ENCODE results near the gene LCNL1. TPM values are rescaled to one million over a fixed set of nuclear protein-coding genes. Genes with fewer than 3 reads are reported as not detected.

LCNL1 gene
- total RNA-seq, 1 experiment from 2014 or later: 0.82 TPM

GRCh38 chr9:136944212-136944518 is 38.6 kb upstream of the LCNL1 start:
- DNase-seq (ENCODE audit: low read depth, low spot score) (no peak), ATAC-seq (peak; percentile 49)
- no TSS peak for BruUV-seq (replicated peaks)
- in situ Hi-C loops (cut with HindIII; ENCODE audit: low pct_unique_long_range_greater_than_20kb, low sequenced_read_pairs) (no loop called here), intact Hi-C loops (cut with micrococcal nuclease; ENCODE audit: unreplicated experiment) (loop anchor here (10.0 kb wide), 1 partner anchor 91 kb away; the partner anchor contains the start of gene FUT7)
- H3K36me3 ChIP-seq (ENCODE audit: control insufficient read depth, insufficient read depth, low read length): peaks cover 7% of the 10 kb centered on the region; the same call in 1 of the 2 replicates
- no peaks in the 10 kb centered on the region for H3K27me3 ChIP-seq (ENCODE audit: control insufficient read depth, insufficient read depth, low read length)
- POLR2A ChIA-PET: no interaction called here
- CTCF ChIA-PET: no interaction called here
- H3K9me3 ChIP-seq (ENCODE audit: control insufficient read depth, insufficient read depth, low read depth, low read length): no peaks in the 10 kb centered on the region
- H3K27ac ChIP-seq (ENCODE audit: low read length): peak overlapping the region; percentile 75
- TF ChIP-seq SIN3A (IDR thresholded peaks at IDR 0.05; ENCODE audit: borderline replicate concordance, insufficient read depth, low read depth, low read length): no peak
- TF ChIP-seq POLR2AphosphoS5 (IDR thresholded peaks at IDR 0.05; ENCODE audit: low read depth, low read length): no peak
- TF ChIP-seq, protein P1, sequence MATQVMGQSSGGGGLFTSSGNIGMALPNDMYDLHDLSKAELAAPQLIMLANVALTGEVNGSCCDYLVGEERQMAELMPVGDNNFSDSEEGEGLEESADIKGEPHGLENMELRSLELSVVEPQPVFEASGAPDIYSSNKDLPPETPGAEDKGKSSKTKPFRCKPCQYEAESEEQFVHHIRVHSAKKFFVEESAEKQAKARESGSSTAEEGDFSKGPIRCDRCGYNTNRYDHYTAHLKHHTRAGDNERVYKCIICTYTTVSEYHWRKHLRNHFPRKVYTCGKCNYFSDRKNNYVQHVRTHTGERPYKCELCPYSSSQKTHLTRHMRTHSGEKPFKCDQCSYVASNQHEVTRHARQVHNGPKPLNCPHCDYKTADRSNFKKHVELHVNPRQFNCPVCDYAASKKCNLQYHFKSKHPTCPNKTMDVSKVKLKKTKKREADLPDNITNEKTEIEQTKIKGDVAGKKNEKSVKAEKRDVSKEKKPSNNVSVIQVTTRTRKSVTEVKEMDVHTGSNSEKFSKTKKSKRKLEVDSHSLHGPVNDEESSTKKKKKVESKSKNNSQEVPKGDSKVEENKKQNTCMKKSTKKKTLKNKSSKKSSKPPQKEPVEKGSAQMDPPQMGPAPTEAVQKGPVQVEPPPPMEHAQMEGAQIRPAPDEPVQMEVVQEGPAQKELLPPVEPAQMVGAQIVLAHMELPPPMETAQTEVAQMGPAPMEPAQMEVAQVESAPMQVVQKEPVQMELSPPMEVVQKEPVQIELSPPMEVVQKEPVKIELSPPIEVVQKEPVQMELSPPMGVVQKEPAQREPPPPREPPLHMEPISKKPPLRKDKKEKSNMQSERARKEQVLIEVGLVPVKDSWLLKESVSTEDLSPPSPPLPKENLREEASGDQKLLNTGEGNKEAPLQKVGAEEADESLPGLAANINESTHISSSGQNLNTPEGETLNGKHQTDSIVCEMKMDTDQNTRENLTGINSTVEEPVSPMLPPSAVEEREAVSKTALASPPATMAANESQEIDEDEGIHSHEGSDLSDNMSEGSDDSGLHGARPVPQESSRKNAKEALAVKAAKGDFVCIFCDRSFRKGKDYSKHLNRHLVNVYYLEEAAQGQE (IDR thresholded peaks at IDR 0.05; ENCODE audit: insufficient read depth in 1 of 2, low read depth in 2 of 2, low read length in 1 of 2): no peak
- TF ChIP-seq, protein P2, sequence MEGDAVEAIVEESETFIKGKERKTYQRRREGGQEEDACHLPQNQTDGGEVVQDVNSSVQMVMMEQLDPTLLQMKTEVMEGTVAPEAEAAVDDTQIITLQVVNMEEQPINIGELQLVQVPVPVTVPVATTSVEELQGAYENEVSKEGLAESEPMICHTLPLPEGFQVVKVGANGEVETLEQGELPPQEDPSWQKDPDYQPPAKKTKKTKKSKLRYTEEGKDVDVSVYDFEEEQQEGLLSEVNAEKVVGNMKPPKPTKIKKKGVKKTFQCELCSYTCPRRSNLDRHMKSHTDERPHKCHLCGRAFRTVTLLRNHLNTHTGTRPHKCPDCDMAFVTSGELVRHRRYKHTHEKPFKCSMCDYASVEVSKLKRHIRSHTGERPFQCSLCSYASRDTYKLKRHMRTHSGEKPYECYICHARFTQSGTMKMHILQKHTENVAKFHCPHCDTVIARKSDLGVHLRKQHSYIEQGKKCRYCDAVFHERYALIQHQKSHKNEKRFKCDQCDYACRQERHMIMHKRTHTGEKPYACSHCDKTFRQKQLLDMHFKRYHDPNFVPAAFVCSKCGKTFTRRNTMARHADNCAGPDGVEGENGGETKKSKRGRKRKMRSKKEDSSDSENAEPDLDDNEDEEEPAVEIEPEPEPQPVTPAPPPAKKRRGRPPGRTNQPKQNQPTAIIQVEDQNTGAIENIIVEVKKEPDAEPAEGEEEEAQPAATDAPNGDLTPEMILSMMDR (IDR thresholded peaks at IDR 0.05): no peak
- no peak for TF ChIP-seq TCF7L2 (IDR thresholded peaks at IDR 0.05; ENCODE audit: low read depth, low read length)
- peaks cover 27% of the 10 kb centered on the region for H3K4me1 ChIP-seq (ENCODE audit: control insufficient read depth, insufficient read depth, low read length)
- H3K4me3 ChIP-seq (ENCODE audit: low read depth in 2 of 2, low read length in 2 of 2): peak overlapping the region; percentile 64

GRCh38 chr9:136944519-136945332 is 38.1 kb upstream of the LCNL1 start, which contains the start of the genes C8G and FBXW5:
Gene C8G (plus strand): TSS chr9:136945243. CDS start chr9:136945321, 78 bp downstream.
Gene FBXW5 (minus strand): TSS chr9:136944738. CDS start chr9:136944083, 655 bp downstream.
- BruUV-seq (replicated peaks): no TSS peak
- H3K9me3 ChIP-seq (ENCODE audit: control insufficient read depth, insufficient read depth, low read depth, low read length): no peaks in the 10 kb centered on the region
- H3K4me3 ChIP-seq (ENCODE audit: low read depth in 2 of 2, low read length in 2 of 2): peak within 1 kb of the TSS; percentile 64
- intact Hi-C loops (cut with micrococcal nuclease; ENCODE audit: unreplicated experiment): loop anchor here (10.0 kb wide), 1 partner anchor 90 kb away; the partner anchor contains the start of gene FUT7
- H3K36me3 ChIP-seq (ENCODE audit: control insufficient read depth, insufficient read depth, low read length): peaks cover 7% of the 10 kb centered on the region; the same call in 1 of the 2 replicates
- peaks cover 27% of the 10 kb centered on the region for H3K4me1 ChIP-seq (ENCODE audit: control insufficient read depth, insufficient read depth, low read length)
- ATAC-seq (peak; percentile 68), DNase-seq (ENCODE audit: low read depth, low spot score) (peak; percentile 62)
- ChIA-PET CTCF (no interaction called here), POLR2A (no interaction called here)
- in situ Hi-C loops (cut with HindIII; ENCODE audit: low pct_unique_long_range_greater_than_20kb, low sequenced_read_pairs): no loop called here
- peak within 1 kb of the TSS; percentile 80 for H3K27ac ChIP-seq (ENCODE audit: low read length)
- no peak for TF ChIP-seq SIN3A (IDR thresholded peaks at IDR 0.05; ENCODE audit: borderline replicate concordance, insufficient read depth, low read depth, low read length)
- TF ChIP-seq, protein P2 (IDR thresholded peaks at IDR 0.05): peak; percentile 97
- peak; percentile 34; the same call in 1 of the 2 replicates for TF ChIP-seq POLR2AphosphoS5 (IDR thresholded peaks at IDR 0.05; ENCODE audit: low read depth, low read length)
- TF ChIP-seq TCF7L2 (IDR thresholded peaks at IDR 0.05; ENCODE audit: low read depth, low read length): no peak
- no peaks in the 10 kb centered on the region for H3K27me3 ChIP-seq (ENCODE audit: control insufficient read depth, insufficient read depth, low read length)

Measured in Panc1 (cell line).